Dermis blood vessel endothelial cell (primary cell): Measurements from ENCODE around the gene LRRFIP1. TPM values are rescaled to one million over a fixed set of nuclear protein-coding genes. Genes with fewer than 3 reads are reported as not detected.
"Not testable (repeated sequence)": the region's sequence is repeated elsewhere in the genome, so short reads cannot be mapped to it uniquely, and the experiment has no call there.

Experiments
- DNase-seq: peaks from one replicate; pipeline ENCODE4 v3.0.0; 2010
- total RNA-seq: library from RNA; depleted of rRNA; stranded (reverse); fragments of >200 nt; gene quantifications from 2 replicates; pipeline ENCODE4 v1.2.3, GENCODE V29; 2014

LRRFIP1 gene
- total RNA-seq, 1 donor from 2014 or later, result 198 TPM

- no peak for DNase-seq
Observed at GRCh38 chr2:237749961-237750360, 122.6 kb downstream of the LRRFIP1 start.

- DNase-seq, result not testable (repeated sequence)
Observed at GRCh38 chr2:237750441-237750840, 123.1 kb downstream of the LRRFIP1 start.

- no peak for DNase-seq
Observed at GRCh38 chr2:237752761-237753165, 125.4 kb downstream of the LRRFIP1 start.

GRCh38 chr2:237754182-237754581 lies 126.8 kb downstream of the LRRFIP1 start:
- DNase-seq, result no peak

GRCh38 chr2:237754626-237755248 lies 127.3 kb downstream of the LRRFIP1 start:
- no peak for DNase-seq

- DNase-seq, result no peak
Observed at GRCh38 chr2:237757616-237758015, 130.2 kb downstream of the LRRFIP1 start.

GRCh38 chr2:237758185-237758584 lies 130.8 kb downstream of the LRRFIP1 start:
- no peak for DNase-seq

GRCh38 chr2:237759176-237759575 lies 131.8 kb downstream of the LRRFIP1 start:
- no peak for DNase-seq

- DNase-seq, result no peak
Observed at GRCh38 chr2:237760506-237761502, 133.4 kb downstream of the LRRFIP1 start.

GRCh38 chr2:237762291-237763182 lies 135.2 kb downstream of the LRRFIP1 start:
- DNase-seq, result not testable (repeated sequence)

GRCh38 chr2:237763812-237764211 lies 136.4 kb downstream of the LRRFIP1 start:
- DNase-seq, result no peak

GRCh38 chr2:237765122-237765521 lies 137.7 kb downstream of the LRRFIP1 start:
- DNase-seq, result not testable (repeated sequence)

GRCh38 chr2:237765875-237766274 lies 138.5 kb downstream of the LRRFIP1 start:
- no peak for DNase-seq

- DNase-seq, result peak; percentile 12
Observed at GRCh38 chr2:237766340-237766739, 139.0 kb downstream of the LRRFIP1 start.

- no peak for DNase-seq
Observed at GRCh38 chr2:237772513-237772912, 145.1 kb downstream of the LRRFIP1 start.

- no peak for DNase-seq
Observed at GRCh38 chr2:237773826-237774225, 146.4 kb downstream of the LRRFIP1 start.

- DNase-seq, result peak; percentile 81
Observed at GRCh38 chr2:237774811-237775553, 147.6 kb downstream of the LRRFIP1 start.

- DNase-seq, result no peak
Observed at GRCh38 chr2:237779521-237779920, 152.1 kb downstream of the LRRFIP1 start.

- DNase-seq, result no peak
Observed at GRCh38 chr2:237782181-237782580, 154.8 kb downstream of the LRRFIP1 start.

GRCh38 chr2:237783678-237784077 lies 156.3 kb downstream of the LRRFIP1 start:
- not testable (repeated sequence) for DNase-seq

GRCh38 chr2:237786936-237787335 lies 159.5 kb downstream of the LRRFIP1 start:
- DNase-seq, result no peak

- DNase-seq, result peak; percentile 40
Observed at GRCh38 chr2:237790353-237790752, 163.0 kb downstream of the LRRFIP1 start.
